ENCODE data around the gene KIAA1217.
"Not testable (repeated sequence)": the region's sequence is repeated elsewhere in the genome, so short reads cannot be mapped to it uniquely, and the experiment has no call there.

Gene KIAA1217

GRCh38 chr10:24299578-24300260 lies 90.8 kb downstream of the KIAA1217 start:
- no peak for DNase-seq

DNA sequence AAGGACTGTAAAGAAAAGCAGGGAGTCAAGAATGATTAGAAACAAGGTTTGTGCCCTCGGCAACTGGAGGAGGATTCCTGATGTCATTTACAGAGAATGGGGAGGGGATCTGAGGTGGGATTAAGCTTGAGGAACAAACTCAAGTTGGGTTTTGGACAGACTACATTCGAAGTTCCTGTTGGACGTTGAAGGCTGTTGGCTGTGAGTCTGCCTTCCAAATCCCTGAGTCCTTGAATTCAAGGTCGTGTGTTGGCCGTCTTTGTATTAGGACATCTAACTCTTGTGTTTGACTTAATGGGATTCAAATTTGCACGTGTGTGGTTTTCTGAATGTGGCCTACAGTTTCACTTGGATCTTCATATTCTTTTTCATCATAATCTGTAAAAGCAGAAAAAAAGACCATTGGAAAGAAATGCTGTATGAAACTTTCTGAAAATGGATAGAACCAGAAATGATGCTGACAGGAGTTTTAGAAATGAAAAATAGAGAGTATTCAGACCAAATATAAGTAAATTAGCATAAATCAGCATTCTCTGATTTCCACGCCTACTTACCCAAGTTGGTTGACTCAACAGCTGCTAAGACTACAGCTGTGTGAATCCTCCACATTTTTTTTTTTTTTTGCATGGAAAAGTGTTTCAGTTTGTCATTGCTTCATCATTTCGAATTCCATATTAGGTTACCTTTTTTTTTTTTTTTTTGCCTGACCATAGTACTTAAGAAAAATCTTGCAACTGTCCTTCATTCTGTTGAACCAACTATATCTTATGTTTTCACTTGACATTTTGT lies 94.8 kb downstream of the KIAA1217 start:
- DNase-seq, result no peak

- no peak for DNase-seq
These were observed 96.9 kb downstream of the KIAA1217 start for GRCh38 chr10:24305551-24306506.

GRCh38 chr10:24306507-24306875 lies 97.6 kb downstream of the KIAA1217 start:
- DNase-seq, result no peak

GRCh38 chr10:24307116-24307515 lies 98.2 kb downstream of the KIAA1217 start:
- DNase-seq, result no peak

- no peak for DNase-seq
These were observed 99.0 kb downstream of the KIAA1217 start for GRCh38 chr10:24307696-24308485.

GRCh38 chr10:24310104-24310503 lies 101.2 kb downstream of the KIAA1217 start:
- no peak for DNase-seq

GRCh38 chr10:24311888-24312287 lies 103.0 kb downstream of the KIAA1217 start:
- DNase-seq, result no peak

DNA sequence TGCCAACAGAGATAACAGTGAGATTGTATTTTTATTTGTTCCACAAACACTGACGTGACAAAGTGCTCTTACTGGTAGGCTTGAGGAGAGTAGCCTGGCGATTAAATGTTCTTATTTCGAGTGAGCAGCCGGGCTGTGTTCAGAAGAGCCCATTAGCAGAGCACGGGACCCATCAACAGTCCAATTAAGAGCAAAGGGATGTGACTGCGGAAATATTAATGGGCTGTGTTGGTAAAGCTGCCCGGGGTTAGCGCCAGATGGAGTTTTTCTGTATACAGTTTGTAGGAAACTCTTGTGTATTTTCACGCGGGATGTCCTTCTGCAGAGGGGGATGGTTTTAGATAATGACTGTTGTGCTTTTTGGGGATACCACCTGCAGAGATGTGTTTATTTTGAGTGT lies 104.3 kb downstream of the KIAA1217 start:
- DNase-seq, result no peak

DNA sequence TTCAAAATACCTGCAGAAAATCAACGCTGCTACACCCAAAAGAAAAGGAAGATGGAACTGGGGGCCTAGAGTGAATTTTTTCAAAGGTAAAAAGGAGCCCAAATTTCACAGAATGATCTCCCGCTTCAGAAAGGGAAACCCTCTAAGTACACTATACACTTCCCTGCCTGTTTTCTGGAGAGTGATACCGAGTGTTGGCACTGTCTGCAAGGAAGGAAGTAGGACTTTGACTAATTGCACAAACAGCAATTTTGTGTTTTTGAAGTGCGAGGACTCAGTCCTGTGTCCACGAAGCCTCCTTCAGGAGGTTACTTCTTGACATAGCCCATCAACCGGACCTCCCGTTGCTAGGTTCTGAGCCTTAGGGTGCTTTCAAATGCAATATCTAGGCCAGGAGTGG lies 106.3 kb downstream of the KIAA1217 start:
- DNase-seq, result no peak

DNA sequence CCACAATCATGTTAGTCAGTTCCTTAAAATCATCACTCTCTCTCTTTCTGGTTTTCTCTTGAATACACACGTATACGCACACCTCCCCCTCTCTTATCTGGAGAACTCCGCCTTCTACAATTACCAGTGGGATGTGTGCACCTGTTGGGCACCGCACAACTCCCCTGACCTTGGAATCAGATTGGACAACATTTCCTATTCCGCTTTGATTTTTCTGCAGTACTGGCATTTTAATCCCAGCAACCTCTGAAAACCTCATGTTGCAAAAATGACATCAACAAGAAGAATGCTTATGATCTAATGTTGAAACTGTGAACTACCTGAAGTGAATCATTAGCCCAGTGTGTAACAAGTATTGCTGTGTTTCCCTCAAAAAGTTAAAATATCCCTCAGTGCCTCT lies 109.6 kb downstream of the KIAA1217 start:
- no peak for DNase-seq

DNA sequence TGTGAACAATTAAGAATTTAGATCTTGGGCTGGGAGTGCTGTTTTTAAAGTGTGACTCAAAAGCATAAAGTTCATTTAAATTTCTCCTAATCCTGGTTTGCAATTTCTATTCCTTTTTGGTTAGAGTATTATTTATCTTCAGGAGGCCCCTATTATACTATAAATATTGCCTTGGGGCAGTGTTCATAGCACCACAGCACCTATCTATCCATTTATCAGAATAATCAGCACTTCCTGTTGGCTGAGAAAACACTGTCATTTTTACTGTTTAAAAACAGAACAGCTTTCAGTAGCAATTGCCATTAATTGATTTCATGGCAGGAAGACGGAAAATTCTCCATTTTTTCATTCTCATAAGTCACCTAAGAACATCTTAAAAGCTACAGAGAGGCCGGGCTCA lies 111.4 kb downstream of the KIAA1217 start:
- DNase-seq, result no peak

DNA sequence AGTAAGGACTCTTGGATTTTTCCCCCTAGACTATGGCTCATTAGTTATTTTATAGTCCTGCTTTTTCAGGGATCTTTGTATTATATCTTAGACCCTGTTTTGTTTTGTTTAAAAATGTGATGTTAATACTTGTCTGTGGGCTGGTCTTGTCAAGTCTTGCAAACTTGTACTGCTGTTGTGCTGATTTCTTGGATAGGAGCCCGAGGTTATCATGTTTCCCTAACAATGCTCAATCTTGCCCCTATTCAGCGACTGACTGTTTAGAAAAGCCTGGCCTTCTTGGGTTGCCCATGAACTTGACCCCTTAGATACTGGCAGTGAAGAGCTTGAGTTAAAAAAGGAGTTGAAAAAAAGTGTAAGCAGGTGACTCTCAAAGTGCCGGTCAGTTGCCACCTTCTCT lies 115.7 kb downstream of the KIAA1217 start:
- DNase-seq, result no peak

DNA sequence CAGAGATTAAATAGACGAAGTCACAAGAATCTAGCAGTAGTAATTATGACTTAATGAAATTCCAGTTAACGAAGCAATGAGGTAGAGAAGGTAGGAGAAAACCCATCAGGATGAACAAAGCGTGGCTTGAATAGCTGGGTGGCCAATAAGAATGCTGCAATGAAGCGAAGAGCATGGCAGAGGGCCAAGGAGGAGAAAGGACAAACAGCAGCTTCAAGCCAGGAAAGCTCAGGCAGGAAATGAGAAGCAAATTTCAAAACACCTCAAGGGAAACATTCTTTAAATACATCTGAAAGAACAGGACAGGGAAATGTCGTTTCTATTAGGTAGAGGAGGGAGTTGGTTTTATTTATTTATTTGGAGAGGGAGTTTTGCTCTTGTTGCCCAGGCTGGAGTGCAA lies 122.5 kb downstream of the KIAA1217 start:
- DNase-seq, result no peak

- DNase-seq, result no peak
These were observed 124.8 kb downstream of the KIAA1217 start for GRCh38 chr10:24333736-24334135.

GRCh38 chr10:24334279-24334939 lies 125.5 kb downstream of the KIAA1217 start:
- no peak for DNase-seq

DNA sequence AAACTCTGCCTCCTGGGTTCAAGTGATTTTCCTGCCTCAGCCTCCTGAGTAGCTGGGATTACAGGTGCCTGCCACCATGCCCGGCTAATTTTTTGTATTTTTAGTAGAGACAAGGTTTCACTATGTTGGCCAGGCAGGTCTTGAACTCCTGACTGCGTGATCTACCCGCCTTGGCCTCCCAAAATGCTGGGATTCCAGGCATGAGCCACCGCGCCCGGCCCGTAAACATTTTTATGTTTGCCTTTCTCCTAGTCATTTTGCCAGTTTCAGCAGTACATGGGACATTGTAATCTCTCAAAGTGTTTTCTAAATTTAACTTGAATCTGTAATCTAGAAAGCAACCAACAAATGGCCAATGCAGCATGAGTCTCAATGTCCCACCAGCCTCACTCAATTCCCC lies 128.8 kb downstream of the KIAA1217 start:
- DNase-seq, result not testable (repeated sequence)

GRCh38 chr10:24339387-24339786 lies 130.4 kb downstream of the KIAA1217 start:
- no peak for DNase-seq

DNA sequence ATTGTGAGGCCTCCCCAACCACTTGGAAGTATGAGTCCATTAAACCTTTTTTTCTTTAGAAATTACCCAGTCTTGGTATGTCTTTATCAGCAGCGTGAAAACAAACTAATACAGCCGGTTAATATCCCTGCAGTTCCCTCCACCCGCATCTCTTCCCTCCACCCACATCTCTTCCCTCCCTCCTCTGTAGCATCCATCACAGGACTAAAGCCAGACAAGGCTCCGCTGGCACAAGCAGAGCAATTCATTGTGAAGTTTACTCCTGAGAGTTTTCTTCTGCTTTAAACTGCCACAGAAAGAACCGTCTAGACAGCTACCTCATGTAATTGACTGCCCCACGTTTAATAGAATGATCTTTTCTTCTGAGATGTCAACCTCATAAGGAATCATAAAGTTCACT lies 131.5 kb downstream of the KIAA1217 start:
- DNase-seq, result no peak

- no peak for DNase-seq
These were observed 131.9 kb downstream of the KIAA1217 start for GRCh38 chr10:24340883-24341282.

DNA sequence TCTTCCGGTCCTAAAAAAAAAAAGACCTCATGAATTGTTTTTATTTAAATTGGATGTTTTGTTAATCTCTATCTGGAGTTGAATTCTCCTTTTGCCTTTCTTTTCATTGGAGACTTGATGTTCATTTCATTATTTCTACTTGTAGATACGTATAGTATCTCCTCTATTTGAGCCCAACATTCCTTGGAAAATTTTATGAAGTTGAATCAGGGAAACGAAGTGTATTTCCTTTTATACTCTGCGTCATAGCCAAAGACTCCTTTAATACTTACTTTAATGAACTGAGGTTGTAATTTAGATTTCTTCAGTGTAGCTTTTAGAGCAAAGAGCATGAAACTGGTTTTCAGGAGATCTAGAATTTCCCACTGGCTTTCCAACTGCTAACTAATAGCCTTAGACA lies 132.4 kb downstream of the KIAA1217 start:
- no peak for DNase-seq

GRCh38 chr10:24341897-24342296 lies 133.0 kb downstream of the KIAA1217 start:
- DNase-seq, result no peak
